NOMO-1 treated with DMSO at 0.1 percent for 48 hours (cell line): ENCODE results near the gene ERP27.

Experiments
- DNase-seq: peaks from one replicate; lab custom pipeline; 2025; ENCODE audit not compliant: unreplicated experiment; lab: John Stamatoyannopoulos, UW

Gene ERP27

GRCh38 chr12:14938301-14938700, at the start of gene ERP27:
ERP27 (minus strand) TSS chr12:14938537; CDS start chr12:14938508, 29 bp downstream.
- no peak for DNase-seq

GRCh38 chr12:14988035-14988434, 49.7 kb upstream of the ERP27 start:
- DNase-seq, result peak; percentile 83

- DNase-seq, result no peak
These were observed 48.1 kb upstream of the ERP27 start for GRCh38 chr12:14986449-14986848.

GRCh38 chr12:14984766-14985285, 46.5 kb upstream of the ERP27 start:
- DNase-seq, result no peak

- no peak for DNase-seq
These were observed 45.7 kb upstream of the ERP27 start for GRCh38 chr12:14984036-14984435.

- peak; percentile 24 for DNase-seq
These were observed 44.7 kb upstream of the ERP27 start for GRCh38 chr12:14982991-14983390.

- DNase-seq, result peak; percentile 94
These were observed 44.2 kb upstream of the ERP27 start for GRCh38 chr12:14982562-14982961.

- peak; percentile 43 for DNase-seq
These were observed 42.7 kb upstream of the ERP27 start for GRCh38 chr12:14981049-14981448.

GRCh38 chr12:14979468-14979867, 41.1 kb upstream of the ERP27 start:
- DNase-seq, result peak; percentile 8

- DNase-seq, result peak; percentile 19
These were observed 38.3 kb upstream of the ERP27 start for GRCh38 chr12:14976658-14977057.

- no peak for DNase-seq
These were observed 37.1 kb upstream of the ERP27 start for GRCh38 chr12:14975457-14975856.

- DNase-seq, result no peak
These were observed 36.3 kb upstream of the ERP27 start for GRCh38 chr12:14974633-14975032.

GRCh38 chr12:14972816-14973215, 34.5 kb upstream of the ERP27 start, which contains the start of gene PDE6H:
PDE6H (plus strand) TSS chr12:14973042; CDS start chr12:14978013, 4,971 bp downstream.
- no peak for DNase-seq

- no peak for DNase-seq
These were observed 32.1 kb upstream of the ERP27 start for GRCh38 chr12:14970473-14970872.

- no peak for DNase-seq
These were observed 30.1 kb upstream of the ERP27 start for GRCh38 chr12:14968478-14968877.

GRCh38 chr12:14965221-14965620, 26.9 kb upstream of the ERP27 start:
- DNase-seq, result no peak

GRCh38 chr12:14964406-14964805, 26.1 kb upstream of the ERP27 start:
- no peak for DNase-seq

GRCh38 chr12:14963520-14963919, 25.2 kb upstream of the ERP27 start:
- no peak for DNase-seq

- peak; percentile 29 for DNase-seq
These were observed 24.5 kb upstream of the ERP27 start for GRCh38 chr12:14962797-14963196.

- DNase-seq, result peak; percentile 58
These were observed 23.8 kb upstream of the ERP27 start for GRCh38 chr12:14962153-14962539.

- peak; percentile 97 for DNase-seq
These were observed 23.3 kb upstream of the ERP27 start, which contains the start of gene ARHGDIB for GRCh38 chr12:14961466-14962152. ARHGDIB (minus strand) TSS chr12:14961601; CDS start chr12:14950712, 10,889 bp downstream.

GRCh38 chr12:14960548-14961465, 22.5 kb upstream of the ERP27 start:
- peak; percentile 90 for DNase-seq
